Peyer's patch (tissue), 4 donors: ENCODE results near the gene ADGRL4.

Experiments
- POLR2A ChIP-seq, 2 donors: fragments of 450-650 bp; IDR thresholded peaks; one replicate each; pipeline ENCODE4 v1.5.1; 2017; ENCODE audit warnings: antibody characterized with exemption in 2 of 2, mild to moderate bottlenecking in 2 of 2, moderate library complexity in 2 of 2
- TF ChIP-seq, protein P1 (sequence below), 6 experiments: fragments of 450-650 bp in 4 of 6; fragments of 200-600 bp in 2 of 6; sonication (generic) in 1 of 6; IDR thresholded peaks; one replicate each; pipeline ENCODE4 v1.5.1; 2017 to 2019; ENCODE audit warnings: antibody characterized with exemption in 6 of 6, mild to moderate bottlenecking in 3 of 6, moderate library complexity in 1 of 6

DNA sequence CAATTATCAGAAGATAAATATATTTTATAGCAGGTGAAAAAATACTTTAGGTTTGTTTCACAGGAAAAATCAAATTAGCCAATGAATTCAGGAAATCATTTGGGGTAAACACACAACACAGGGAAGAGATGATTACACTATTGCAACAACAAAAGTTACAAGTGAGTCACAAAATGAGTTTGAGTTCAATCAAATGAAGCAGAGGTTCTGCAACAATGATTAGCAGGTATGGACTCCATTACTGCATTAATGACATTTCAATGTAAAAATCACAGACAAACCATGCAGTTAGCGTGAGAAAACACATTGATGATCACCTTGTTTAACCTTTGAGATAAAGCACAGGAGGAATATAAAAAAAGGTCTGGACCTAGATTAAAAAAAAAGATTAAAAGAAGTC lies 9.7 kb downstream of the ADGRL4 start:
- TF ChIP-seq, protein P1, sequence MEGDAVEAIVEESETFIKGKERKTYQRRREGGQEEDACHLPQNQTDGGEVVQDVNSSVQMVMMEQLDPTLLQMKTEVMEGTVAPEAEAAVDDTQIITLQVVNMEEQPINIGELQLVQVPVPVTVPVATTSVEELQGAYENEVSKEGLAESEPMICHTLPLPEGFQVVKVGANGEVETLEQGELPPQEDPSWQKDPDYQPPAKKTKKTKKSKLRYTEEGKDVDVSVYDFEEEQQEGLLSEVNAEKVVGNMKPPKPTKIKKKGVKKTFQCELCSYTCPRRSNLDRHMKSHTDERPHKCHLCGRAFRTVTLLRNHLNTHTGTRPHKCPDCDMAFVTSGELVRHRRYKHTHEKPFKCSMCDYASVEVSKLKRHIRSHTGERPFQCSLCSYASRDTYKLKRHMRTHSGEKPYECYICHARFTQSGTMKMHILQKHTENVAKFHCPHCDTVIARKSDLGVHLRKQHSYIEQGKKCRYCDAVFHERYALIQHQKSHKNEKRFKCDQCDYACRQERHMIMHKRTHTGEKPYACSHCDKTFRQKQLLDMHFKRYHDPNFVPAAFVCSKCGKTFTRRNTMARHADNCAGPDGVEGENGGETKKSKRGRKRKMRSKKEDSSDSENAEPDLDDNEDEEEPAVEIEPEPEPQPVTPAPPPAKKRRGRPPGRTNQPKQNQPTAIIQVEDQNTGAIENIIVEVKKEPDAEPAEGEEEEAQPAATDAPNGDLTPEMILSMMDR (IDR thresholded peaks at IDR 0.05): no peak
- no peak for TF ChIP-seq POLR2A (IDR thresholded peaks at IDR 0.05)
